Activated CD4-positive, alpha-beta T cell treated with anti-CD3 and anti-CD28 coated beads for 36 hours (primary cell): ENCODE measurements around the gene TRIM65. TPM values are rescaled to one million over a fixed set of nuclear protein-coding genes. Genes with fewer than 3 reads are reported as not detected.
A peak's percentile ranks its signal among the peaks of the same experiment; 100 is the strongest.

Experiments used
- ATAC-seq: fragments of 200-7000 bp; cut with Tn5 transposase; one replicate; pipeline ENCODE4 v1.10.0; 2021; ENCODE audit warnings: mild to moderate bottlenecking, moderate library complexity
- CTCF ChIA-PET: fragments of 350-600 bp; sonication (Branson Sonifier 250); formaldehyde crosslinking; loops from one replicate; lab custom pipeline; 2021; ENCODE audit warnings: antibody characterized with exemption; lab: Charles Lee
- POLR2A ChIA-PET: fragments of 350-600 bp; sonication (Branson Sonifier 250); formaldehyde crosslinking; loops from one replicate; lab custom pipeline; 2021; ENCODE audit warnings: antibody characterized with exemption, inconsistent platforms; lab: Charles Lee
- DNase-seq: peaks from one replicate; pipeline ENCODE4 v3.0.0-alpha.2; 2020
- H3K27ac Mint-ChIP-seq: one replicate; pipeline ENCODE4 v1.8.0; 2021; ENCODE audit warnings: mixed read lengths
- H3K27me3 Mint-ChIP-seq: one replicate; pipeline ENCODE4 v1.8.0; 2021; ENCODE audit warnings: mixed read lengths
- H3K36me3 Mint-ChIP-seq: one replicate; pipeline ENCODE4 v1.8.0; 2021; ENCODE audit warnings: low read depth, mixed read lengths
- H3K4me1 Mint-ChIP-seq: one replicate; pipeline ENCODE4 v1.8.0; 2021; ENCODE audit warnings: mixed read lengths
- H3K4me3 Mint-ChIP-seq: one replicate; pipeline ENCODE4 v1.8.0; 2021; ENCODE audit warnings: mild to moderate bottlenecking, moderate library complexity, mixed read lengths
- H3K9me3 Mint-ChIP-seq: one replicate; pipeline ENCODE4 v1.8.0; 2021; ENCODE audit warnings: low read depth, mixed read lengths
- intact Hi-C, 2 experiments: fragments of 100-400 bp; cut with DNase I in 1 of 2; cut with micrococcal nuclease in 1 of 2; formaldehyde crosslinking; loops; one replicate each; pipeline versions ENCODE4 v1.14.2 to v1.15.1; 2022 to 2024; cut with DNase I, micrococcal nuclease
- total RNA-seq, 2 experiments: library from RNA; stranded (reverse); gene quantifications; one replicate each; pipeline ENCODE4 v1.2.3, GENCODE V29; 2021

The TRIM65 gene
- total RNA-seq, 2 experiments from 2014 or later, result 28.9 to 31.9 TPM

GRCh38 chr17:75844530-75845057, 52.2 kb downstream of the TRIM65 start:
- DNase-seq (no peak), ATAC-seq (peak; percentile 15)
- POLR2A ChIA-PET, result interaction anchor here (0.6 to 4.4 kb wide), 3 partner anchors 10 to 65 kb away, joined by 3 to 17 read pairs (median 10); partner anchors contain the start of gene WBP2
- CTCF ChIA-PET, result interaction anchor here (0.5 to 3.5 kb wide), 14 partner anchors 9 to 206 kb away, joined by 3 to 21 read pairs (median 5); partner anchors contain the start of genes GALK1 and WBP2
- peaks cover 14% of the 10 kb centered on the region for H3K4me1 Mint-ChIP-seq
- no peaks in the 10 kb centered on the region for H3K9me3 Mint-ChIP-seq
- H3K4me3 Mint-ChIP-seq, result peak overlapping the region; percentile 88
- intact Hi-C loops, result loop anchor here in 1 of 2 experiments (1.0 to 5.0 kb wide), 2 partner anchors 11 to 67 kb away; partner anchors contain the start of gene WBP2
- H3K27ac Mint-ChIP-seq, result peak overlapping the region; percentile 94
- peaks cover 24% of the 10 kb centered on the region for H3K36me3 Mint-ChIP-seq
- no peaks in the 10 kb centered on the region for H3K27me3 Mint-ChIP-seq

GRCh38 chr17:75843577-75844529, 52.9 kb downstream of the TRIM65 start, which contains the start of gene UNC13D:
Gene UNC13D, minus strand, starts transcription at chr17:75844404. Its CDS starts 67 bp downstream, at chr17:75844337.
- DNase-seq, result peak; percentile 76
- no peaks in the 10 kb centered on the region for H3K9me3 Mint-ChIP-seq
- H3K27ac Mint-ChIP-seq, result peak within 1 kb of the TSS; percentile 94
- H3K27me3 Mint-ChIP-seq, result no peaks in the 10 kb centered on the region
- peaks cover 14% of the 10 kb centered on the region for H3K4me1 Mint-ChIP-seq
- peak within 1 kb of the TSS; percentile 88 for H3K4me3 Mint-ChIP-seq
- intact Hi-C loops, result loop anchor here in 1 of 2 experiments (1.0 to 5.0 kb wide), 3 partner anchors 11 to 67 kb away; partner anchors contain the start of gene WBP2
- ChIA-PET POLR2A (interaction anchor here (0.6 to 4.4 kb wide), 5 partner anchors 11 to 69 kb away, joined by 3 to 17 read pairs (median 4); partner anchors contain the start of gene WBP2), CTCF (interaction anchor here (0.6 to 3.3 kb wide), 11 partner anchors 11 to 80 kb away, joined by 3 to 21 read pairs (median 4); partner anchors contain the start of gene WBP2)
- peak; percentile 68 for ATAC-seq
- H3K36me3 Mint-ChIP-seq, result peaks cover 27% of the 10 kb centered on the region

GRCh38 chr17:75842963-75843576, 53.7 kb downstream of the TRIM65 start:
- H3K36me3 Mint-ChIP-seq, result peaks cover 25% of the 10 kb centered on the region
- peak; percentile 28 for ATAC-seq
- POLR2A ChIA-PET, result interaction anchor here (1.1 to 4.4 kb wide), 3 partner anchors 12 to 67 kb away, joined by 3 to 17 read pairs (median 10); partner anchors contain the start of gene WBP2
- H3K4me3 Mint-ChIP-seq, result peak overlapping the region; percentile 88
- CTCF ChIA-PET, result interaction anchor here (0.7 to 1.0 kb wide), 4 partner anchors 10 to 36 kb away, joined by 3 to 4 read pairs (median 3); no protein-coding TSS in a partner anchor
- H3K9me3 Mint-ChIP-seq, result no peaks in the 10 kb centered on the region
- H3K27ac Mint-ChIP-seq, result peak overlapping the region; percentile 94
- intact Hi-C loops, result loop anchor here in 1 of 2 experiments (1.0 to 5.0 kb wide), 2 partner anchors 34 to 66 kb away; a partner anchor contains a TSS
- no peaks in the 10 kb centered on the region for H3K27me3 Mint-ChIP-seq
- peak; percentile 63 for DNase-seq
- H3K4me1 Mint-ChIP-seq, result peaks cover 14% of the 10 kb centered on the region

- no peak for ATAC-seq
- Mint-ChIP-seq H3K36me3 (peaks cover 25% of the 10 kb centered on the region), H3K4me1 (peaks cover 14% of the 10 kb centered on the region), H3K4me3 (peak overlapping the region; percentile 88), H3K9me3 (no peaks in the 10 kb centered on the region), H3K27ac (peak overlapping the region; percentile 42), H3K27me3 (no peaks in the 10 kb centered on the region)
- POLR2A ChIA-PET, result interaction anchor here (4.4 kb wide), 1 partner anchor 63 kb away, joined by 17 read pairs; a partner anchor contains a TSS
- intact Hi-C loops, result loop anchor here in 1 of 2 experiments (5.0 kb wide), 1 partner anchor 65 kb away; a partner anchor contains a TSS
- DNase-seq, result no peak
- CTCF ChIA-PET, result interaction anchor here (0.7 kb wide), 1 partner anchor 37 kb away, joined by 3 read pairs; no protein-coding TSS in a partner anchor
Measured at GRCh38 chr17:75842411-75842810, 54.3 kb downstream of the TRIM65 start.

GRCh38 chr17:75840799-75841164, 56.0 kb downstream of the TRIM65 start:
- CTCF ChIA-PET, result interaction anchor here (0.8 to 1.2 kb wide), 2 partner anchors 14 kb away, joined by 3 to 4 read pairs; partner anchors contain the start of gene WBP2
- no peak for DNase-seq
- peaks cover 17% of the 10 kb centered on the region for H3K36me3 Mint-ChIP-seq
- intact Hi-C loops, result loop anchor here in 1 of 2 experiments (5.0 kb wide), 1 partner anchor 63 kb away; a partner anchor contains a TSS
- no peaks in the 10 kb centered on the region for H3K9me3 Mint-ChIP-seq
- no peak for ATAC-seq
- peaks cover 14% of the 10 kb centered on the region for H3K4me1 Mint-ChIP-seq
- POLR2A ChIA-PET, result no interaction called here
- H3K27me3 Mint-ChIP-seq, result no peaks in the 10 kb centered on the region
- no peak overlapping the region for H3K4me3 Mint-ChIP-seq
- H3K27ac Mint-ChIP-seq, result no peak overlapping the region

- Mint-ChIP-seq H3K4me1 (peaks cover 8% of the 10 kb centered on the region), H3K27ac (no peak overlapping the region), H3K4me3 (no peak overlapping the region), H3K9me3 (no peaks in the 10 kb centered on the region), H3K27me3 (no peaks in the 10 kb centered on the region), H3K36me3 (peaks cover 15% of the 10 kb centered on the region)
- intact Hi-C loops, result loop anchor here in 1 of 2 experiments (5.0 kb wide), 1 partner anchor 63 kb away; a partner anchor contains a TSS
- DNase-seq (no peak), ATAC-seq (no peak)
- ChIA-PET POLR2A (no interaction called here), CTCF (interaction anchor here (0.8 to 1.2 kb wide), 2 partner anchors 13 to 15 kb away, joined by 3 to 4 read pairs; partner anchors contain the start of gene WBP2)
Measured at GRCh38 chr17:75839942-75840798, 56.6 kb downstream of the TRIM65 start.

Other genes starting within 250 kb of the TRIM65 start
- 10 to 100 TPM; 36.4 to 40.5 TPM for gene RECQL5, start 229.8 kb downstream of the TRIM65 start, total RNA-seq
- gene SAP30BP, start 229.6 kb downstream of the TRIM65 start, total RNA-seq, result 10 to 100 TPM; 87.8 to 100.0 TPM
- gene ITGB4, start 175.5 kb downstream of the TRIM65 start, total RNA-seq, result 1 to 10 TPM in 1 of 2 experiments, under 1 TPM in 1; 0.62 to 1.5 TPM
- gene GALK1, start 131.8 kb downstream of the TRIM65 start, total RNA-seq, result 10 to 100 TPM; 50.3 to 63.2 TPM
- 10 to 100 TPM; 24.5 to 33.7 TPM for gene UNK, start 112.1 kb downstream of the TRIM65 start, total RNA-seq
- 100 to 1,000 TPM; 106 to 133 TPM for gene UNC13D, start 52.5 kb downstream of the TRIM65 start, total RNA-seq
- gene WBP2, start 41.6 kb downstream of the TRIM65 start, total RNA-seq, result 10 to 100 TPM; 68.7 to 74.1 TPM
- 10 to 100 TPM; 13.4 to 19.9 TPM for gene TRIM47, start 18.4 kb downstream of the TRIM65 start, total RNA-seq
- gene MRPL38, start 7.9 kb upstream of the TRIM65 start, total RNA-seq, result 100 to 1,000 TPM in 1 of 2 experiments, 10 to 100 TPM in 1; 98.0 to 115 TPM
- gene FBF1, start 44.1 kb upstream of the TRIM65 start, total RNA-seq, result 10 to 100 TPM; 16.2 to 18.0 TPM
- gene ACOX1, start 82.2 kb upstream of the TRIM65 start, total RNA-seq, result 10 to 100 TPM; 27.7 to 33.1 TPM
- 10 to 100 TPM in 1 of 2 experiments, 1 to 10 TPM in 1; 9.8 to 13.6 TPM for gene TEN1, start 82.3 kb upstream of the TRIM65 start, total RNA-seq
- gene CDK3, start 103.9 kb upstream of the TRIM65 start, total RNA-seq, result 1 to 10 TPM; 5.6 to 6.0 TPM
- under 1 TPM; 0.04 to 0.16 TPM for gene EVPL, start 130.4 kb upstream of the TRIM65 start, total RNA-seq
- 100 to 1,000 TPM; 151 to 174 TPM for gene SRP68, start 175.6 kb upstream of the TRIM65 start, total RNA-seq
- gene GALR2, start 177.8 kb upstream of the TRIM65 start, total RNA-seq, result 1 to 10 TPM; 5.9 to 6.4 TPM
- gene ZACN, start 182.2 kb upstream of the TRIM65 start, total RNA-seq, result 1 to 10 TPM; 4.8 to 5.4 TPM
- gene EXOC7, start 206.8 kb upstream of the TRIM65 start, total RNA-seq, result 10 to 100 TPM; 73.0 to 77.0 TPM
- gene FOXJ1, start 244.3 kb upstream of the TRIM65 start, total RNA-seq, result under 1 TPM; 0.47 to 0.53 TPM